Cerebellar cortex (tissue), 1 donor: Measurements from ENCODE around the gene NAIF1.
"Not testable (repeated sequence)": the region's sequence is repeated elsewhere in the genome, so short reads cannot be mapped to it uniquely, and the experiment has no call there.

Experiments used
- DNase-seq: peaks from one replicate; pipeline ENCODE4 v3.0.0-alpha.2; 2015; ENCODE audit warnings: low spot score

Gene NAIF1

DNA sequence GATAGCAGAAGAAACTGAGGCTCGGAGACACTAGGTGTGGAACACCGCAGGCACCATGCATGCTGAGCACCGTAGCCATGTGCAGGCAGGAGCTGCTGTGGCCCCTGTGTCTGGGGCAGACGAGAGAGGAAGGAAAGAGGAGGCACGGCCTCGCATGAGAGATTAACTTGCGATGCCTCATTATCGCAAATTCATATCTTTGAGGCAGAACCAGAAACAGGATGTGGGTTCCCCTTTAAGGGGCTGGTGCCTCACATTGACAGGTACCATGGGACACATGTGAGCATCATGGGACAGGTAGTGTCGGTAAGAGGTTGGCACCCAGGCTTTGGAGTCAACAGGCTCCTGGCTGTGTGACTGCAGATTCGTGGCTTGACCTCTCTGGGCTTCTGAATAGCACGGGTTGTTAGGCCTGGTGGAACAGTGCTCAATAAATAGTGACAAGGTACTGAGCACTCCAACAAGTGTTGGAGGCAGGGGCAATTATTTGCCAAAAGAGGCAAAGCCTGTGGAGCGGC, 40.8 kb downstream of the NAIF1 start:
- DNase-seq = no peak

DNA sequence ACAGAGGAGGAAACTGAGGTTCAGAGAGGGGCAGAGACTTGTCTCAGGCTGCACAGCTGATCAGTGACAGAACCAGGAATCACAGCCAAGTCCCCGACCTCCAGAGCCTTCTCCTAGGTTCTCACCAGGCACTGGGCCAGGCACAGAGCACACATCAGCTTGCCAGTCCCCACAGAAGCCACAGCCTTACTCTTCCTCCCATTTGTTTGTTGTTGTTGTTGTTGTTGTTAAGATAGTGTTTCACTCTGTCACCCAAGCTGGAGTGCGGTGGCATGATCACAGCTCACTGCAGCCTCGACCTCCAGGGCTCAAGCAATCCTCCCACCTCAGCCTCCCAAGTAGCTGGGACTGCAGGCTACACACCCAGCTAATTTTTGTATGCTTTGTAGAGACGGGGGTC, 41.4 kb downstream of the NAIF1 start:
- DNase-seq = no peak

DNA sequence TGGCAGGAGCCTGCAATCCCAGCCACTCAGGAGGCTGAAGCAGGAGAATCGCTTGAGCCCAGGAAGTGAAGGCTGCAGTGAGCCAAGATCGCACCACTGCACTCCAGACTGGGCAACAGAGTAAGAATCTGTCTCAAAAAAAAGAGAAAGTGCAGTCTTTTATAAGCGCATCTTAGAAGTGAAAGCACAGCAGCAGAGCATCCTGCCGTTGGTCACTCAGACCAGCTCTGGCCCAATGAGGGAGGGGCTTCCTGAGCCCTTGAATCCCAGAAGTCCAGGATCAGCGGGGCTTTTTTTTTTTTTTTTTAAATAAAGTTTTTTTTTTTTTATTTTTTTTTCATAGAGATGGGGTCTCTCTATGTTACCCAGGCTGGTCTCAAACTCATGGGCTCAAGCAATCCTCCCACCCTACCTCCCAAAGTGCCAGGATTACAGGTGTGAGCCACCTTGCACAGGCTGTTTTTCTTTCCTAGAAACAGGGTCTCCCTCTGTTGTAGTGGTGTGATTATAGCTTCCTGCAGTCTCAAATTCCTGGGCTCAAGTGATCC, 42.3 kb downstream of the NAIF1 start:
- no peak for DNase-seq

DNA sequence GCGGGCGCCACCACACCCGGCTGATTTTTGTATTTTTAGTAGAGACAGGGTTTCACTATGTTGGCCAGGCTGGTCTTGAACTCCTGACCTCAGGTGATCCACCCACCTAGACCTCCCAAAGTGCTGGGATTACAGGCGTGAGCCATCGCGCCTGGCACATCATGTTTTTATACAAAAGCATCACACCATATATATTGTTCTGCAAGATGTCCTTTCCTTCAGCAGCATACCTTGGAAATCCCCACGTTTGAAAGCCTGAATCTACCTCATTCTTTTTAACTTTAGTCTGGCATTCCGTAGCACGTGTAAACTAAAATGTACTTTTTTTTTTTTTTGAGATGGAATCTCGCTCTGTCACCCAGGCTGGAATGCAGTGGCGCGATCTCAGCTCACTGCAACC, 43.4 kb downstream of the NAIF1 start:
- DNase-seq = not testable (repeated sequence)

DNA sequence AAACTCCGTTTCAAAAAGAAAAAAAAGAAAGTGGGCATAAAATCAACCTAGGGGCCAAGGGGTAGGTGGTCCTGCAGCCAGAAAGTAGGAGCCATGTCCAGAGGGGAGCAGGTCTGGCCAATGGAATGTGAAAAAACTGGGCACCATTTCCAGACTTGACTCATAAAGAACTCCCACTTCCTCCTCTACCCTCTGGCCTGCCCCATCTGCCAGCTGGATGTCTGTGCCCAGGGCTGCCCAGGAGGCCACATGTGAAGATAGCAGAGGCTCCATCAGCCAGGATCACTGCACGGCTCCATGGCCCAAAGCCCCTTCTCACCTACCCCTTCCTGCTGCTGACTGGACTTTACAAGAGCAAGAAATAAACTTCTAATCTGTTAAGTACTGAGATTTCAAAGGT, 44.2 kb downstream of the NAIF1 start:
- no peak for DNase-seq

DNA sequence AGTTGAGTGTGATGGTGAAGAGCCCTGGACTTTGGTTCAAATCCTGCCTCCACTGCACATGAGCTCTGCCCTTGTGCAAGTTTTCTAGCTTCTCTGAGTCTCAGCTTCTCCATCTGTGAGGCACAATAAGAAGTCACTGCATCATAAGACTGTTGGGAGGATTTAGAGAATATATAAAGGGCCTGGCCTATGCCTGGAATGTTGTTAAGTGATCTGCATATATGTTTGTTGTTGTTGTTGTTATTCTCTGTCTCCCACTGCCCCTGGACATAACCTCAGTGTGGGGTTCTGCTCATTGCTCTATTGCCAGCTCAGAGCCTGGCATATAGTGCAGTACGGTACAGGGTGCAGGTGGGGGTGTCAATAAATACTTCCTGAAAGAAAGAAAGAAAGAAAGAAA, 46.0 kb downstream of the NAIF1 start:
- DNase-seq = no peak

DNA sequence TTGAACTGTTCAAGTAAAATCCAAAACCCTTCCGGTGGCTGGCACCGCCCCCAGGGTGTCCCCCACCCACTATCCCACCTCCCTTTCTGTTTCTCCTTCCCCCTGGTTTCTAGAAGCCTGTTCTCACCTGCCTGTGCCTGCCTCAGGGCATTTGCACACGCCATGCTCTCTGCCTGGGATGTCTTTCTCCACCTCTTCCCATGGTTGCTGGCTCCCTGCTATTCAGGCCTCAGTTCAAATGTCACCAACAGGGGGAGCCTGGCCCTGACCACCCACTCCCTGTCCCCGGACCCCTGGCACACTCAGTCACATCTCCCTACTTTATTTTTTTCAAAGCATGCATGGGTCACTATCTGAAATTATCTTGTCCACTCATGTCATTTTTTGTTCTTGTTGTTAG, 46.4 kb downstream of the NAIF1 start:
- DNase-seq = no peak

DNA sequence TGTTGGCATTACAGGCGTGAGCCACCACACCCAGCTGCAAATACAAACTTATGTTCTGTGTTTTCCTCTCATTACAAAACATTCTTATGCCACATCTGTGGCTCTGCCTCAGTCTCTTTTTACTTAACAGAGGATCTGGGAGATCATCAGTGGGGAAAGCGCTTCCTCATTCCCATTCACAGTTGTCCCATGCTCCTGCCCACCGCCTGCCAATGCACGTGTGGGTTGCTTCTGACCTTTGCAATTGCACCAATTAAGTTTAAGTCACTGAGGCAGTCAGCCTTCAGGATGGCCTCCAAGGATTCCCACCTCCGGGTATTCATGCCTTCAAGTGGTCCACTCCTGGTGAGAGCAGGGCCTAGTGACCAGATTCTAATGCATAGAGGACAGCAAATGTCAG, 51.4 kb downstream of the NAIF1 start:
- no peak for DNase-seq
